ENCODE results near the gene SRPK2.
"Not testable (repeated sequence)": the region's sequence is repeated elsewhere in the genome, so short reads cannot be mapped to it uniquely, and the experiment has no call there.

SRPK2 gene

DNA sequence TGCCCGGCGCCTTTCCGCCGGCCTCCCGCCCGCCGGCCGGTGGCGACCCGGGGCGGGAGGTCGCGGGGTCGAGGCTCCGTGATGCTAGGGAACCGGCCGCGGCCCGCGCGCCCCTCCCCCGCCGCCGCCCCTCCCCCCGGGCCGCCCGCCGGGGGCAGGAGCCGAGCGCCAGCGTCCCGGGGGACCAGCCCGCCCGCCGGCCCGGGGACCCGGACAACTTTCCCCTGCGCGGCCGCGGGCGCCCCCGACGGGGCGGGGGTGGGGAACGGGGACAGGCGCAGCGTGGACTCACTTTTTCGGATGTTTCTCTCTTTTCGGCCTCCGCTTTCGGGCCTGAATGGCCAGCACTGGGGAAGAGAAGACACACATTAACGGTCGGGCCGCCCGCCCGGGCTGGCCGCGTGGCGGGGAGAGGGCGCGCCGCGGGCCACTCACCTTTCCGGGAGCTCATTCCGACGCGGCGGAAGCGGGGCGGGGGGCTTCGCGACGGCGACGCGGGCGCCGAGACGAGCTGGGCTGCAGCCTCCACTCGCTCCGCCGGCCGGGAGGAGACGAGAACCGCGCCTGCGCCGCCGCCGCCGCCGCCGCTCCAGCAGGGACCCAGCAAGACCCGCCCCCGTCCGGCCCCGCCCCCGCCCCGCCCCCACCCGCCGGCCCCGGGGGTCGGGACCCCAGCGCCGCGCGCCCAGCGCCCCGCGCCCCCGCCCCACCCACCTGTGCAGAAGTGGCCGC is at the start of gene SRPK2:
SRPK2 (minus strand) TSS at position 566 of the 732 bp plus-strand sequence.
- ATAC-seq = peak; percentile 81

DNA sequence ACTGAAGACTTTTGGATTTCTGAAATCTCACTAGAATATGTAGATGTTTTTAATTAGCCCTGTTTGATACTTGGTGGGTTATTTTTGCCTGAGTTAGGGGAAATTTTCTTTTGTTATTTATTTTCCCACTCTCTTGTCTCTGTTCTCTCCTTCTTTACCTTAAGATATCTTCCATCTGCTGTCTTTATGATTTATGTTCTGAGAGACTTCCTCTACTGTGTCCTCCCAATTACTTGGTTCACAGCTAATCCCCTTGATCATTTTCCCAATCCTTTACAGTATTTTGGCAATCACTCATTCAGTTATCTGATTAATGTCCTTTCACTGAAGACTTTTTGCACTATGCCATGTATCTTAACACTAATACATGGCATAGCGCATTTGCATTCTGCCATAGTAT is 49.5 kb upstream of the SRPK2 start:
- no peak for DNase-seq
- ATAC-seq = no peak

More for the DNA sequence above, at the start of gene SRPK2:
- peak; percentile 84 for DNase-seq

DNA sequence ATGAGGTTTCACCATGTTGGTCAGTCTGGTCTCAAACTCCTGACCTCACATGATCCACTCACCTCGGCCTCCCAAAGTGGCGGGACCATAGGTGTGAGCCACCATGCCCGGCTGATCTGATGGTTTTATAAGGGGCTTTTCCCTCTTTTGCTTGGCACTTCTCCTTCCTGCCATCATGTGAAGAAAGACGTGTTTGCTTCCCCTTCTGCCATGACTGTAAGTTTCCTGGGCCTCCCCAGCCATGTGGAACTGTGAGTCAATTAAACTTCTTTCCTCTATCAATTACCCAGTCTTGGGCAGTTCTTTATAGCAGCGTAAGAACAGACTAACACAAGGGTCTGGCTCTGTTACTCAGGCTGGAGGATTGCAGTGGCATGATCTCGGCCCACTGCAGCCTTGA is 48.6 kb upstream of the SRPK2 start:
- not testable (repeated sequence) for ATAC-seq, DNase-seq

DNA sequence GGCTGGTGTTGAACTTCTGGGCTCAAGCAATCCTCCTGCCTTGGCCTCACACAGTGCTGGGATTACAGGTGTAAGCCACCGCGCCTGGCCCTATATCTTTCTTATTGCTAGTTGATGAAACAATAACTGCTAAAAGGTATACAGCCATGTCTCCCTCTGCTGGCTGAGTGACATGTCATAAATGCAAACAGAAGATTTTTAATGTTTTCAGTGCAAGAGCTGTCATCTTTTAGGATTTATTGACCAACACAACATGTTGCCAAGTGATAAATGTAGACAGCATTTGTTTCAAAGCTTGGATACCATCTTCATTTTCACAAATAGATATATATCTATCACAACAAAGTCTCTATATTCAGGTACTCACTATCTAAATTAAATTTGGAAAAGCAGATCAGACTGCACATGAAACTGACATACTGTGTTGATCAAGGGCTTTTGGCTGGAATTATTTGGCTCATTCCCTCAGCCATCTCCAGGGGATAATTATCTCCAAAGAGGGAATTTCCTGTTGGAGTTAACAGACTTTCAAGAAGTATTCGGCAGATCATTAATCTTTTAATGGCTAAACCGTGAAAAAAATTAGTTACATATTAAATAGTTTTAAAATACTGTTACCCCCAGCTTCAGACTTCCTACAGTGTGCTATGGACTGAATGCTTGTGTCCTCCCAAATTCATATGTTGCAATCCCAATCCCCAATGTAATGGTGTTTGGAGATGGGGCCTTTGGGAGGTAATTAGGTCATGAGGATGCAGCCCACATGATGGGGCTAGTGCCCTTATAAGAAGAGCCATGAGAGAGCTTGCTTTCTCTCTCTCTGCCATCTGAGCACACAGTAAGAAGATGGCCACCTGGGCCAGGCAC is 41.3 kb upstream of the SRPK2 start:
- DNase-seq (peak; percentile 38), ATAC-seq (no peak)

DNA sequence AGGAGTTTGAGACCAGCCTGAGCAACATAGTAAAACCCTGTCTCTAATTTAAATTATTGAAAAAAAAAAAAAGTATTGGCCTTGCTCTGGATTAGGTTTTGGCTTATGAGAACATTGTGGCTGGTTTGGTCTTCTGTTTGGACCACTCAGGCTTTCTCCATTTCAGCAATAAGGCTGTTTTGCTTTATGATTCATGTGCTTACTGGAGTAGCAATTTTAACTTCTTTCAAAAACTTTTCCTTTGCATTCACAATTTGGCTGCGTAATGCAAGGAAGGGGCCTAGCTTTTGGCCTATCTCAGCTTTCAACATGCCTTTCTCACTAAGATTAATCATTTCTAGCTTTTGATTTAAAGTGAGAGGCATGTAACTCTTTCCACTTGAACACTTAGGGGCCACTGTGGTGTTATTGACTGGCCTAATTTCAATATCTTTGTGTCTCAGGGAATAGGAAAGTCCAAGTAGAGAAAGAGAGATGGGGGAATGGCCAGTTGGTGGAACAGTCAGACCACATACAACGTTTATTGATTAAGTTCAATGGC is 38.0 kb upstream of the SRPK2 start:
- ATAC-seq (peak; percentile 73), DNase-seq (no peak)

DNA sequence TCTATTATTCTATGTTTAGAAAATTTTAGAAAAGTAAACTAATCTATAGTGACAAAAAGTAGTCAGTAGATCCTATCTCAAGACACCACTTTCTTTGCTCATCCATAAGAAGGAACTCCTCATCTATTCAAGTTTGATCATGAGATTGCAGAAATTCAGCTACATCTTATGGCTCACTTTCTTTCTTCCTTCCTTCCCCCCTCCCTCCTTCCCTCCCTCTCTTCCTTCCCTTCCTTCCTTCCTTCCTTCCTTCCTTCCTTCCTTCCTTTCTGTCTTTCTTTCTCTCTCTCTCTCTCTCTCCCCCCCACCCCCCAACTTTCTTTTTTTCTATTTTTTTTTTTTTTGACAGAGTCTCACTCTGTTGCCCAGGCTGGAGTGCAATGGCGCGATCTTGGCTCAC is 35.3 kb upstream of the SRPK2 start:
- ATAC-seq = no peak
- DNase-seq = no peak

DNA sequence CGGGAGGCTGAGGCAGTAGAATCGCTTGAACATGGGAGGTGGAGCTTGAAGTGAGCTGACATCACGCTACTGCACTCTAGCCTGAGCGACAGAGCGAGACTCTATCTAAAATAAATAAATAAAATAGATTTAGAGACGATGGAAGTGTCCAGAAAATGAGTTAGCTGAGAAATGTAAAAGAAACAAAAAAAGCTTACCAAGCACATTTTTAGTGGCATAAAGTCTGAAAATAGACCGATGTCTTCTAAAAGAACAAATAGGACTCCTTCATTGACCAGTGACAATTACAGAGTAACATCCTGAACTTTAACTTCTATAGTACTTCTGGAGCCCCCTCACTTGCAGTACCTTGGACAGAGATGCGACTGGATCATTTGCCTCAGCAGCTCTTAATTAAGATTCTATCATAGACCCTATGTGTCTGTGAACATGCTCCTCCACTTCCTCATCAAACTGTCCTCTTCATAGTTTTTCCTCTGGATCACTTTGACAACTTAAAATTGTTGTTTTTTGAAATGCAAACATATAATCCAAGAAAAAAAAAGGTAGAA is 25.2 kb upstream of the SRPK2 start:
- DNase-seq = no peak
- no peak for ATAC-seq

DNA sequence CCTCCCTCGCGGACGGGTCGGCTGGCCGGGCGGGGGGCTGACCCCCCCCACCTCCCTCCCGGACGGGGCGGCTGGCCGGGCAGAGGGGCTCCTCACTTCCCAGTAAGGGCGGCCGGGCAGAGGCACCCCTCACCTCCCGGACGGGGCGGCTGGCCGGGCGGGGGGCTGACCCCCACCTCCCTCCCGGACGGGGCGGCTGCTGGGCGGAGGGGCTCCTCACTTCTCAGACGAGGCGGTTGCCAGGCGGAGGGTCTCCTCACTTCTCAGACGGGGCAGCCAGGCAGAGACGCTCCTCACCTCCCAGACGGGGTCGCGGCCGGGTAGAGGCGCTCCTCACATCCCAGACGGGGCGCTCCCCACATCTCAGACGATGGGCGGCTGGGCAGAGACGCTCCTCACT is 22.1 kb upstream of the SRPK2 start:
- ATAC-seq, DNase-seq: not testable (repeated sequence)

DNA sequence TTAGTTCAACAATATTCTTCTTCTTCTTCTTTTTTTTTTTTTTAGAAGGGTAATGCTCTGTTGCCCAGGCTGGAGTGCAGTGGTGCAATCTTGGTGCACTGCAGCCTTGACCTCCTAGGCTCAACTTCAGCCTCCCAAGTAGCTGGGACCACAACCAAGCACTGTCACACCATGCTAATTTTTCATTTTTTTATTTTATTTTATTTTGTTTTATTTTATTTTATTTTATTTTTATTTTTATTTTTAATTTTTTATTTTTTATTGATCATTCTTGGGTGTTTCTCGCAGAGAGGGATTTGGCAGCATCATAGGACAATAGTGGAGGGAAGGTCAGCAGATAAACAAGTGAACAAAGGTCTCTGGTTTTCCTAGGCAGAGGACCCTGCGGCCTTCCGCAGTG is 21.1 kb upstream of the SRPK2 start:
- not testable (repeated sequence) for ATAC-seq

DNA sequence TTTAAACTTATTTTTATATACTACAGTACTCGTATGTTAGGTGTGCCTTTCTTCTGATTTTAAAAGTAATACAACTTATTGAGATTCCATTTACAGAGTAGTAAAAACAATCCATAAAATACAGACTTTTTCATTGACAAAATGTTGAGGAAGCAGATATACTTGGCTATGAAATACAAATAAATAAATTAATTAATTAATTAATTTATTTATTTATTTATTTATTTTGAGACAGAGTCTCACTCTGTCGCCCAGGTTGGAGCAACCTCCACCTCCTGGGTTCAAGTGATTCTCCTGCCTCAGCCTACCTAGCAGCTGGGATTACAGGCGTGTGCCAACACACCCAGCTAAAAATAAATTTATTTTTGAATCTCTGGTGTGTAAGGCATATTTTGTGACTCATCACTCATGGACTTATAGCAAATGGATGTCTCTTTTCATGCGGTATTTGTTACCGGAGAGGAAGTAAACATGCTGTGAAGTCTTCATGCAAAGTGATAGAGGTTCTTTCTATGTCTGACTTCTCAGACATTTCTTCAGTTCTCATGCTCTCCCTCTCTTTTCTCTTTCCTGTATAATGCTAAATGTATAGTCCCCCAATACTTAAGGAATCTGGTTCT is 20.2 kb upstream of the SRPK2 start:
- no peak for ATAC-seq
- DNase-seq = no peak

More for the DNA sequence above, 21.1 kb upstream of the SRPK2 start:
- DNase-seq = not testable (repeated sequence)

DNA sequence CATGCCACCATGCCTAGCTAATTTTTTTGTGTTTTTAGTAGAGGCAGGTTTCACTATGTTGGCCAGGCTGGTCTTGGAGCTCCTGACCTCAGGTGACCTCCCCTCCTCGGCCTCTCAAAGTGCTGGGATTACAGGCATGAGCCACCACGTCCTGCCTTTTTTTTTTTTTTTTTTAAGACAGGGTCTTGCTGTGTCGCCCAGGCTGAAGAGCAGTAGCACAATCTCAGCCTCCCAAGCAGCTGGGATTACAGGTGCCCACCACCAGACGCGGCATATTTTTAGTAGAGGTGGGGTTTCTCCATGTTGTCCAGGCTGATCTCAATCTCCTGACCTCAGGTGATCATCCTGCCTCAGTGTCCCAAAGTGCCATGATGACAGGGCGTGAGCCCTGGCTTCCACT is 14.4 kb upstream of the SRPK2 start:
- no peak for ATAC-seq
- DNase-seq = no peak

DNA sequence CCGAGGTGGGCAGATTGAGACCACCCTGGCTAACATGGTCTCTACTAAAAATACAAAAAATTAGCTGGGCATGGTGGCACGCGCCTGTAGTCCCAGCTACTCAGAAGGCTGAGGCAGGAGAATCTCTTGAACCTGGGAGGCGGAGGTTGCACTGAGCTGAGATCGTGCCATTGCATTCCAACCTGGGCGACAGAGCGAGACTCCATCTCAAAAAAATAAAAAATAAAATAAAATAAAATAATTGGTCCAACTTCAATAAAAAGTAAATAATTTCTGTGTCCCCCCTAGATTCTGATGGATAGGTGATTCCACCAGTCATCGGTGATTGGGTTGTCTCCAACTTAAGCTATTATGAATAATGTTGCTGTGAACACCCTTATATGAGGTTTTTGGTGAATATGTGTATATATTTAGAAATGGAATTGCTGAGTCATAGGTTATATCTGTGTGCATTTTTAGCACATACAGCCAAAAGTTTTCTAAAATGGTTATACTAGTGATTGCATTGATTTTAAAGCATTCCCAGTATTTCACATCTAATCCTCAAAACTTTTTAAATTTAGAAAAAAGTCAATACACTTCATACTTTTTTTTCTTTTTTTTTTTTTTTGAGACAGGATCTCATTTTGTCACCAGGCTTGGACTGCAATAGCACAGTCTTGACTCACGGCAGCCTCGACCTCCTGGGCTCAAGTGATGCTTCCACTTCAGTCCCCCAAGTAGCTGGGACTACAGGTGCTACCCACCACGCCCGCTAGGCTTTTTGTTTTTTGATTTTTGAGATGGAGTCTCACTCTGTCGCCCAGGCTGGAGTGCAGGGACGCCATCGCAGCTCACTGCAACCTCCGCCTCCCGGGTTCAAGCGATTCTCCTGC is 13.7 kb upstream of the SRPK2 start:
- peak; percentile 32 for ATAC-seq
- no peak for DNase-seq

DNA sequence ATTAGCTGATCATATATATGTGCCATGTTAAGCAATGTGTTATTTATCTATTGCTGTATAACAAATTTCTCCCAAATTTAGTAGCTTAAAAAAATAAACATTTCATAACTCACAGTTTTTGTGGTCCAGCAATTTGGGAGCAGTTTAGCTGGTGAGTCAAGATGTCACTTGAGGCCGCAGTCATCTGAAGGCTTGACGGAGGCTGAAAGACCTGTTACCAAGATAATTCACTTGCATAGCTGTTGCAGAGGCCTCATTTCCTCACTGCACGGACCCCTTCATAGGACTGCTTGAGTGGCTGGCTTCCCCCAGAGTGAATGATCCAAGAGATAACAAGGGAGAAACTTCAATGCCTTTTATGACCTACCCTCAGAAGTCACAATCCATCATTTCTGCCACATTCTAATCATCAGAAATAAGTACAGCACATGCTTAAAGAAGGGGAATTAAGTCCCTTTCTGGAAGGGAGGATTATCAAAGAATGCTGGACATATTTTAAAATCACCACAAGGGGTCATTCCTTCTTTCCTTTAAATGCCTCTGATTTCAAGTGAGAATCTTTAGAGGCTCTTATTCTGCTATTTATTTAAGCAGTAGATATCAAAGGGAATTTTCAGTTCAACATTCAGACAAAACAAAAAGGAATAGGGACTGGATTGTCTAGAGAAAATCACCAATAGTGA is 10.5 kb upstream of the SRPK2 start:
- DNase-seq = no peak
- ATAC-seq = no peak

DNA sequence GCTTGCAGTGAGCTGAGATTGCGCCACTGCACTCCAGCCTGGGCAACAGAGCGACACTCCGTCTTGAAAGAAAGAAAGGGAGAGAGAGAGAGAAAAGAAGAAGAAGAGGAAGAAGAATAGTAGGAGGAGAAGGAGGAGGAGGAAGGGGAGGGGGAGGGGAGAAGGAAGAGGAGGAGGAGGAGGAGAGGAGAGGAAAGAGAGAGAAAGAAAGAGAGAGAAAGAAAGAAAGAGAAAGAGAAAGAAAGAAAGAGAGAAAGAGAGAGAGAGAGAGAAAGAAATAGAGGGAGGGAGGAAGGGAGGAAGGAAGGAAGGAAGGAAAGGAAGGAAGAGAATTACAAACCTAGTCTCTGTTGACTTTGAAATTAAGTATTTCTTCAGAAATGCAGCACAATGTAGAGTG is 7.8 kb upstream of the SRPK2 start:
- DNase-seq (no peak), ATAC-seq (no peak)

DNA sequence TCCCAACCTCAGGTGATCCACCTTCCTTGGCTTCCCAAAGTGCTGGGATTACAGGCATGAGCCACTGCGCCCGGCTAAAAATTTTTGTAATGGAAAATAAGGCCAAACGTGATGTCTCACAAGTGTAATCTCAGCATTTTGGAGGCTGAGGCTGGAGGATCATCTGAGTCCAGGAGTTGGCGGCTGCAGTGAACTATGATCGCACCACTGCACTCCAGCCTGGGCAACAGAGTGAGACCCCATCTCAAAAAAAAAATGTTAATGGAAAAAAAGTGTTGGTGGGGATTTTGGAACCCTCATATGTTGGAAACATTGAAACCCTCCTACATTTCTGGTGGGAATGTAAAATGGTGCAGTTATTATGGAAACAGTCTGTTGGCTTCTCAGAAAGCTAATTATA is 2.7 kb upstream of the SRPK2 start:
- no peak for DNase-seq
- ATAC-seq = no peak

DNA sequence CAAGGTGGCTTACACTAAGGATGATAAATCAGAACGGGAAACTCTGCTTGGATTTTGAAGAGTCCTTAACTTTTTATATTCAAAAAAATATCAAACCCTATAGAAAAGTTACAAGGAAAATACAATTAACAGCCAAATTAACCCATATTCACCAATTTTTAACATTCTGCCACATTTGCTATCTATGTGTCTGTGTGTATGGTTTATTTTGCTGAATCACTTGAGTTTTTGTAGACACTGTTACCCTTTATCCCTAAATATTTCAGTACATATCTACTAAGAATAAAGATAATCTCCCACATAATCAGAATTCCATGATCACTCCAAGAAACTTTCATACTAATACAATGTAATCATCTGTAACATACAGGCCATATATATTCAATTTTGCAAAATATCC is 1.2 kb upstream of the SRPK2 start:
- ATAC-seq (no peak), DNase-seq (no peak)

DNA sequence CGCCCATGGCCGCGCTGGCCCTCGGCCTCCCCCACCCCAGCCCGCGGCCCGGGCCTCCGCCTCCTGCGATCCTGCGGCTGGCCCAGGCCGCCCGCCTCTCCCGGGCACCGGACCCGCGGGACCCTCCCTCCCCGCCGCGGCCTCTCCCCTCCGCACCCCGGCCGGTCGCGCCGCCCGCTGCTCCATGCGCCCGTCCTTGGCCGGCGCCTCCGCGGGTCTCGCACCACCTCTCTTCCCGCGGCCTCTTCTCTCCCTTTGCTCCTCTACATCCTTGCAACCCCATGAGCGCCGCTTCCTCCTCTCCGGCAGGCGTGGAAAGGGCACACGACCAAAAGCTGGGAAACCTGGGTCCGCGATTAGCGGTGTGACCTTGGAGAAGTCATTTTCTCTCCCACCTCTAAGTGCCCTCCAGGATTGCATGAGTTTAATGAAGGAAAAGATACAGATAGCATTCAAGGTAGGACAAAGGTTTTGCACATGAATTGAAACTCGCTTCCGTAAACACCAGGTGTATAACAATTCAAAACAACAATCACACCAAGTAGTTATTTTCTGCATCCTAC is 448 bp upstream of the SRPK2 start:
- DNase-seq (peak; percentile 43), ATAC-seq (peak; percentile 29)

DNA sequence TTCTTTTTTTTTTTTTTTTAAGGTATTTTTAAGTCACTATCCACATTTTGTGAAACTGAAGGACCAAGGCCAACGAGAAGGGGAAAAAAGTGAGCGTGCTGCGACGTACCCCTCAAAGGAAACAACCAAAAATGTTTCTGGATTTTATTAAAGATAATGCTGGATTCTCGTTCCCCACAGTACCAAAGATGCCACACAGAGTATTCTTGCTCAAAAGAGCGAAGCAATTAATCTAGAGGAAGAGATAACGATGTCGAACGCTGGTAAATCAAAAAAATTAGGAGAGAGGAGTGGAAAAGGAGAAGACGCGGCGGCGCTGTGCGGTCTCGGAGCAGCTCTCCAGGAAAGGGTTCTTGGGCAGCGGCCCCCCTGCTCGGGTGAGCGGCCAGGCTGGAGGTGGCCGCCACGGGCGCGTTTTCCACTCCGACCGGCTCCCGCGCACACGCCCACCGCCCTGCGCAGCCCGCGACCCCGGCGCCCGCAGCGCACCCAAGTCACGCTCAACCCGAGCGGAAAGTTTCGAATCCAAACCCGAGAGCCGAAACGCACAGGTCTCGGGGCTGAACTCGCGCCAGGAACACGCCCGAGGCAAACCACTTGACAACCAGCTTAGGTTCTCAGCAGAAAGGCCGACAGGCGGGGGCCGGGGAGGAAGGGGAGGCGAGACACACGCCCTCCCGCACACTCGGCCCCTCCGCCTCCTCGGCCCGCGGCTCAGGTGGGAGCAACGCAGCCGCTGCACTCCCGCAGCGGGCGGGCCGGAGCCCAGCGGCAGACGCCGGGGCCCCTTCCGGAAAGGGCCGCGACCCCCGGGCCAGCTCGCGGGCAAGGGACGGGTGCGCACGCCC is 989 bp downstream of the SRPK2 start:
- ATAC-seq (peak; percentile 62), DNase-seq (peak; percentile 53)

DNA sequence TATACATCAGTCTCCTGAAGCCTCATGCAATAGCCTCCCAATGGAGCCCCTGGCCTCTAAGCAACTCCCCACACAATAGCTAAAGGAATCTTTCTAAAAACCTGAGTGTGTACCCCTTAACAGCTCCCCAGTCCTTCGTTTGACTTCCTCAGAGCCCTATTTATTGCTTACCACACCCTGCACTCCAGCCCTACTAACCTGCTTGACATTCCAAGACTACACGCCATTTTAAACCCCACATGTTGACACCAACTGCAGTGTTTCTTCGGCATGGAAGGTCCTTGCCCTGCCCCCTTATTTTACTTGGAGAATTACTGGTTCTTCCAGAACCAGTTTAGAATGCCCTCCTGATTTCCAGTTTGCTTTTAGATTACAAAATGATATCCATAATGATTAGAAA is 10.8 kb downstream of the SRPK2 start:
- DNase-seq = no peak
- ATAC-seq = no peak
